Measurements from ENCODE around the gene THAP5.
"Not testable (repeated sequence)": the region's sequence is repeated elsewhere in the genome, so short reads cannot be mapped to it uniquely, and the experiment has no call there.

The THAP5 gene

GRCh38 chr7:108581655-108582491, 12.4 kb upstream of the THAP5 start:
- DNase-seq: no peak

GRCh38 chr7:108580298-108580697, 10.8 kb upstream of the THAP5 start:
- DNase-seq: no peak

- no peak for DNase-seq
Observed at GRCh38 chr7:108578937-108579336, 9.4 kb upstream of the THAP5 start.

- DNase-seq: no peak
Observed at GRCh38 chr7:108576116-108576515, 6.6 kb upstream of the THAP5 start.

GRCh38 chr7:108575156-108575555, 5.7 kb upstream of the THAP5 start:
- no peak for DNase-seq

- no peak for DNase-seq
Observed at GRCh38 chr7:108572480-108572879, 3.0 kb upstream of the THAP5 start.

GRCh38 chr7:108570146-108570755, 745 bp upstream of the THAP5 start:
- peak; percentile 49 for DNase-seq

- no peak for DNase-seq
Observed at GRCh38 chr7:108568801-108569380, 615 bp downstream of the THAP5 start.

- DNase-seq: no peak
Observed at GRCh38 chr7:108565987-108566386, 3.5 kb downstream of the THAP5 start.

GRCh38 chr7:108561047-108561619, 8.4 kb downstream of the THAP5 start:
- no peak for DNase-seq

- DNase-seq: no peak
Observed at GRCh38 chr7:108559253-108559652, 10.3 kb downstream of the THAP5 start.

- DNase-seq: no peak
Observed at GRCh38 chr7:108557617-108558016, 11.9 kb downstream of the THAP5 start.

GRCh38 chr7:108557191-108557590, 12.3 kb downstream of the THAP5 start:
- DNase-seq: no peak

- not testable (repeated sequence) for DNase-seq
Observed at GRCh38 chr7:108556665-108557064, 12.8 kb downstream of the THAP5 start.

- not testable (repeated sequence) for DNase-seq
Observed at GRCh38 chr7:108548141-108548896, 21.2 kb downstream of the THAP5 start.

GRCh38 chr7:108541478-108541877, 28.0 kb downstream of the THAP5 start:
- DNase-seq: no peak

GRCh38 chr7:108538685-108539084, 30.8 kb downstream of the THAP5 start:
- not testable (repeated sequence) for DNase-seq

- DNase-seq: not testable (repeated sequence)
Observed at GRCh38 chr7:108538236-108538635, 31.3 kb downstream of the THAP5 start.

GRCh38 chr7:108537229-108537628, 32.3 kb downstream of the THAP5 start:
- DNase-seq: no peak

- DNase-seq: no peak
Observed at GRCh38 chr7:108535744-108536143, 33.8 kb downstream of the THAP5 start.

GRCh38 chr7:108535257-108535656, 34.2 kb downstream of the THAP5 start:
- no peak for DNase-seq

GRCh38 chr7:108533712-108534111, 35.8 kb downstream of the THAP5 start:
- DNase-seq: no peak

GRCh38 chr7:108529341-108529740, 40.2 kb downstream of the THAP5 start:
- DNase-seq: no peak

Measured in CD4-positive, alpha-beta T cell treated with Interleukin-12 subunit alpha and Interleukin-12 subunit beta, for 1 hour (primary cell).